ENCODE measurements around the gene KANSL1. TPM values are rescaled to one million over a fixed set of nuclear protein-coding genes. Genes with fewer than 3 reads are reported as not detected.

The KANSL1 gene
- total RNA-seq, 1 experiment from 2014 or later = 55.5 TPM

GRCh38 chr17:46143827-46144236, 49.4 kb downstream of the KANSL1 start:
- H3K4me1 ChIP-seq (ENCODE audit: control insufficient read depth, insufficient read depth, low read length) = peaks cover 12% of the 10 kb centered on the region
- no peaks in the 10 kb centered on the region for H3K27me3 ChIP-seq (ENCODE audit: control insufficient read depth, insufficient read depth, low read length)
- in situ Hi-C loops (cut with HindIII; ENCODE audit: low pct_unique_long_range_greater_than_20kb, low sequenced_read_pairs) = no loop called here
- H3K9me3 ChIP-seq (ENCODE audit: control insufficient read depth, insufficient read depth, low read depth, low read length) = no peaks in the 10 kb centered on the region
- no peak for ATAC-seq
- no peak for TF ChIP-seq POLR2AphosphoS5 (IDR thresholded peaks at IDR 0.05; ENCODE audit: low read depth, low read length)
- TF ChIP-seq SIN3A (IDR thresholded peaks at IDR 0.05; ENCODE audit: borderline replicate concordance, insufficient read depth, low read depth, low read length) = no peak
- no peak for TF ChIP-seq CTCF (IDR thresholded peaks at IDR 0.05)
- TF ChIP-seq REST (IDR thresholded peaks at IDR 0.05; ENCODE audit: insufficient read depth in 1 of 2, low read depth in 2 of 2, low read length in 1 of 2) = no peak
- TF ChIP-seq TCF7L2 (IDR thresholded peaks at IDR 0.05; ENCODE audit: low read depth, low read length) = no peak
- no TSS peak for BruUV-seq (replicated peaks)
- no peak for DNase-seq (ENCODE audit: low read depth, low spot score)
- CTCF ChIA-PET = interaction anchor here (0.5 kb wide), 2 partner anchors 34 to 85 kb away, joined by 3 read pairs; no protein-coding TSS in a partner anchor
- POLR2A ChIA-PET = interaction anchor here (0.5 to 0.6 kb wide), 2 partner anchors 12 to 17 kb away, joined by 3 read pairs; no protein-coding TSS in a partner anchor
- H3K4me3 ChIP-seq (ENCODE audit: low read depth in 2 of 2, low read length in 2 of 2) = no peak overlapping the region
- no peaks in the 10 kb centered on the region for H3K36me3 ChIP-seq (ENCODE audit: control insufficient read depth, insufficient read depth, low read length)
- no peak overlapping the region for H3K27ac ChIP-seq (ENCODE audit: low read length)
- intact Hi-C loops (cut with micrococcal nuclease; ENCODE audit: unreplicated experiment) = no loop called here

- intact Hi-C loops (cut with micrococcal nuclease; ENCODE audit: unreplicated experiment) = no loop called here
- Histone ChIP-seq H3K36me3 (ENCODE audit: control insufficient read depth, insufficient read depth, low read length) (no peaks in the 10 kb centered on the region), H3K9me3 (ENCODE audit: control insufficient read depth, insufficient read depth, low read depth, low read length) (no peaks in the 10 kb centered on the region), H3K4me3 (ENCODE audit: low read depth in 2 of 2, low read length in 2 of 2) (no peak overlapping the region), H3K4me1 (ENCODE audit: control insufficient read depth, insufficient read depth, low read length) (peaks cover 8% of the 10 kb centered on the region; the same call in 1 of the 2 replicates), H3K27me3 (ENCODE audit: control insufficient read depth, insufficient read depth, low read length) (no peaks in the 10 kb centered on the region), H3K27ac (ENCODE audit: low read length) (no peak overlapping the region)
- no peak for ATAC-seq
- no peak for DNase-seq (ENCODE audit: low read depth, low spot score)
- no peak for TF ChIP-seq CTCF (IDR thresholded peaks at IDR 0.05)
- TF ChIP-seq REST (IDR thresholded peaks at IDR 0.05; ENCODE audit: insufficient read depth in 1 of 2, low read depth in 2 of 2, low read length in 1 of 2) = no peak
- TF ChIP-seq SIN3A (IDR thresholded peaks at IDR 0.05; ENCODE audit: borderline replicate concordance, insufficient read depth, low read depth, low read length) = no peak
- TF ChIP-seq POLR2AphosphoS5 (IDR thresholded peaks at IDR 0.05; ENCODE audit: low read depth, low read length) = no peak
- no peak for TF ChIP-seq TCF7L2 (IDR thresholded peaks at IDR 0.05; ENCODE audit: low read depth, low read length)
- no TSS peak for BruUV-seq (replicated peaks)
- POLR2A ChIA-PET = no interaction called here
- in situ Hi-C loops (cut with HindIII; ENCODE audit: low pct_unique_long_range_greater_than_20kb, low sequenced_read_pairs) = no loop called here
- CTCF ChIA-PET = no interaction called here
Observed at GRCh38 chr17:46141645-46142044, 51.6 kb downstream of the KANSL1 start.
